Endothelial cell of umbilical vein (primary cell): ENCODE results near the gene CDK6. TPM values are rescaled to one million over a fixed set of nuclear protein-coding genes. Genes with fewer than 3 reads are reported as not detected.

ENCODE experiments used
- BruUV-seq: library from RNA; stranded (reverse); fragments of 400-500 nt; replicated peaks from 2 replicates; lab custom pipeline; 2021; lab: Mats Ljungman, UMichigan
- CTCF ChIA-PET: fragments of 300-600, 350-600 bp; sonication (Branson Sonifier 250); formaldehyde crosslinking; loops from one replicate; lab custom pipeline; 2021; ENCODE audit warnings: antibody characterized with exemption, inconsistent platforms; lab: Charles Lee
- POLR2A ChIA-PET: fragments of 300-600, 350-600 bp; sonication (Branson Sonifier 250); formaldehyde crosslinking; loops from one replicate; lab custom pipeline; 2021; ENCODE audit warnings: antibody characterized with exemption, inconsistent platforms; lab: Charles Lee
- DNase-seq: peaks from one replicate; pipeline ENCODE4 v3.0.0-alpha.2; 2011; ENCODE audit warnings: low read depth, low spot score
- FAIRE-seq: peaks from 2 replicates; lab custom pipeline; 2011; peaks lifted over from hg19 to GRCh38; lab: Jason Lieb, UNC
- H2AFZ ChIP-seq: 2 replicates; pipeline ENCODE4 v1.6.0; 2012; ENCODE audit warnings: low read depth, low read length, control low read depth, inconsistent platforms
- H3K27ac ChIP-seq: 2 replicates; pipeline ENCODE4 v1.5.1; 2011; ENCODE audit warnings: low read depth, mild to moderate bottlenecking, control low read depth, low read length, moderate library complexity; ENCODE audit not compliant: insufficient read depth
- H3K27me3 ChIP-seq, 2 experiments: 2 replicates each; pipeline versions ENCODE4 v1.6.0 to v1.6.1; 2011; ENCODE audit warnings: low read length in 2 of 2, mixed read lengths in 1 of 2; ENCODE audit not compliant: control insufficient read depth in 2 of 2, insufficient read depth in 2 of 2
- H3K36me3 ChIP-seq, 2 experiments: 2 replicates in 1 of 2; 3 replicates in 1 of 2; pipeline ENCODE4 v1.5.1; 2011; ENCODE audit warnings: low read length in 2 of 2, mild to moderate bottlenecking in 1 of 2, moderate library complexity in 1 of 2; ENCODE audit not compliant: control insufficient read depth in 2 of 2, insufficient read depth in 2 of 2; ENCODE audit errors: extremely low read depth in 1 of 2
- H3K4me1 ChIP-seq: 3 replicates; pipeline ENCODE4 v1.5.1; 2011; ENCODE audit warnings: mild to moderate bottlenecking, low read length; ENCODE audit not compliant: control insufficient read depth, insufficient read depth; ENCODE audit errors: extremely low read depth
- H3K4me2 ChIP-seq: 2 replicates; pipeline ENCODE4 v1.6.1; 2011; ENCODE audit warnings: low read length, control low read depth, mixed read lengths; ENCODE audit not compliant: insufficient read depth
- H3K4me3 ChIP-seq, 3 experiments: fragments of 200-600 bp in 1 of 3; sonication (generic), shearing (Covaris generic) in 1 of 3; replicated peaks in 1 of 3; 2 replicates each; pipeline ENCODE4 v1.5.1; 2011 to 2016; ENCODE audit warnings: control low read depth in 3 of 3, low read length in 3 of 3, mild to moderate bottlenecking in 2 of 3, inconsistent platforms in 1 of 3, low read depth in 1 of 3, moderate library complexity in 1 of 3; ENCODE audit not compliant: insufficient read depth in 1 of 3
- H3K79me2 ChIP-seq: 2 replicates; pipeline ENCODE4 v1.6.0; 2012; ENCODE audit warnings: low read length, inconsistent platforms; ENCODE audit not compliant: control insufficient read depth, insufficient read depth
- H3K9ac ChIP-seq: replicated peaks from 2 replicates; pipeline ENCODE3; 2011; ENCODE audit warnings: low read length, control low read depth; ENCODE audit not compliant: insufficient read depth; ENCODE audit errors: extremely low read depth
- H3K9me1 ChIP-seq: replicated peaks from 3 replicates; pipeline ENCODE4 v1.6.0; 2011; ENCODE audit warnings: mild to moderate bottlenecking, low read length; ENCODE audit not compliant: control insufficient read depth, insufficient read depth; ENCODE audit errors: extremely low read depth
- H3K9me3 ChIP-seq: replicated peaks from 2 replicates; pipeline ENCODE4 v1.5.1; 2012; ENCODE audit warnings: low read length, inconsistent platforms; ENCODE audit not compliant: control insufficient read depth, insufficient read depth
- H4K20me1 ChIP-seq: replicated peaks from 2 replicates; pipeline ENCODE3; 2011; ENCODE audit warnings: mild to moderate bottlenecking, low read length; ENCODE audit not compliant: control insufficient read depth, insufficient read depth; ENCODE audit errors: extremely low read depth
- CTCF ChIP-seq, 2 donors: IDR thresholded peaks; 1 replicate in 1 of 2; 2 replicates in 1 of 2; pipeline ENCODE4 v1.5.1; 2011; ENCODE audit warnings: low read length in 2 of 2, mild to moderate bottlenecking in 2 of 2, moderate library complexity in 2 of 2, control low read depth in 1 of 2, inconsistent platforms in 1 of 2, low read depth in 1 of 2; ENCODE audit not compliant: insufficient read depth in 1 of 2; ENCODE audit errors: extremely low read depth in 1 of 2
- EZH2 ChIP-seq: IDR thresholded peaks from 2 replicates; pipeline ENCODE4 v1.6.1; 2012; ENCODE audit warnings: borderline replicate concordance, low read depth, mild to moderate bottlenecking, moderate library complexity, low read length, inconsistent platforms; ENCODE audit not compliant: severe bottlenecking
- FOS ChIP-seq: IDR thresholded peaks from 2 replicates; pipeline ENCODE4 v1.6.1; 2011; ENCODE audit warnings: mild to moderate bottlenecking, low read length, moderate library complexity, borderline replicate concordance; ENCODE audit not compliant: insufficient read depth
- GATA2 ChIP-seq: IDR thresholded peaks from 2 replicates; pipeline ENCODE4 v1.7.0; 2011; ENCODE audit warnings: low read depth, mild to moderate bottlenecking, moderate library complexity, mixed read lengths, low read length; ENCODE audit not compliant: insufficient read length, insufficient read depth
- JUN ChIP-seq: IDR thresholded peaks from 2 replicates; pipeline ENCODE4 v1.6.1; 2011; ENCODE audit warnings: borderline replicate concordance, low read depth; ENCODE audit not compliant: insufficient read length, insufficient read depth
- MAX ChIP-seq: IDR thresholded peaks from 2 replicates; pipeline ENCODE4 v1.6.1; 2011; ENCODE audit not compliant: insufficient read depth, insufficient read length
- MYC ChIP-seq: IDR thresholded peaks from one replicate; pipeline ENCODE4 v1.6.1; 2011; ENCODE audit warnings: mild to moderate bottlenecking, low read depth, low read length
- POLR2A ChIP-seq: IDR thresholded peaks from 2 replicates; pipeline ENCODE4 v1.6.1; 2012; ENCODE audit warnings: low read depth, mild to moderate bottlenecking, control low read depth, low read length
- POLR2AphosphoS5 ChIP-seq: IDR thresholded peaks from 2 replicates; pipeline ENCODE4 v1.6.1; 2012; ENCODE audit warnings: low read depth, mild to moderate bottlenecking, control low read depth, low read length, moderate library complexity; ENCODE audit not compliant: insufficient read depth
- dilution Hi-C: fragments of 300-500 bp; cut with MboI; formaldehyde crosslinking; loops from one replicate; pipeline ENCODE4 v1.15.0; 2019; ENCODE audit warnings: low sequenced_read_pairs; ENCODE audit not compliant: extremely low pct_ligation_motif_present
- intact Hi-C: fragments of 100-400 bp; cut with micrococcal nuclease; formaldehyde crosslinking; loops from one replicate; pipeline ENCODE4 v1.10.0; 2022
- polyA plus RNA-seq, 4 experiments: library from polyadenylated mRNA; depleted of rRNA in 3 of 4; stranded (reverse) in 3 of 4; unstranded in 1 of 4; fragments of >200 nt; gene quantifications; 2 replicates each; pipeline versions ENCODE4 v1.2.1 to v1.2.3, GENCODE V29; 2011 to 2012; ENCODE audit warnings: missing spikeins in 1 of 4
- total RNA-seq: library from RNA; stranded (reverse); gene quantifications from 2 replicates; pipeline ENCODE4 v1.2.3, GENCODE V29; 2021

CDK6 gene
- total and polyA plus RNA-seq, 2 donors (not counting 3 experiments of a cell fraction or from before 2014, with no cell fraction given): 6.0 to 28.2 TPM

GRCh38 chr7:92763636-92764423, 72.5 kb downstream of the CDK6 start:
- no peak for TF ChIP-seq GATA2
- Histone ChIP-seq H3K27ac (no peak overlapping the region), H3K9me1 (no peaks in the 10 kb centered on the region), H3K4me3 (no peak overlapping the region), H3K27me3 (no peaks in the 10 kb centered on the region), H3K9me3 (no peaks in the 10 kb centered on the region), H3K36me3 (no peaks in the 10 kb centered on the region), H3K4me2 (no peak overlapping the region), H3K9ac (no peak overlapping the region), H3K4me1 (peaks cover 17% of the 10 kb centered on the region), H3K79me2 (no peaks in the 10 kb centered on the region), H2AFZ (no peak overlapping the region), H4K20me1 (no peaks in the 10 kb centered on the region)
- POLR2A ChIA-PET: no interaction called here
- CTCF ChIA-PET: no interaction called here
- BruUV-seq: no TSS peak
- DNase-seq (peak; percentile 27), FAIRE-seq (peak; percentile 26)
- dilution Hi-C loops: no loop called here
- intact Hi-C loops: loop anchor here (2.0 kb wide), 1 partner anchor 17 kb away; no protein-coding TSS in a partner anchor

GRCh38 chr7:92762851-92763250, 73.5 kb downstream of the CDK6 start:
- Histone ChIP-seq H3K27me3 (no peaks in the 10 kb centered on the region), H4K20me1 (no peaks in the 10 kb centered on the region), H3K4me1 (peaks cover 17% of the 10 kb centered on the region), H2AFZ (no peak overlapping the region), H3K9me3 (no peaks in the 10 kb centered on the region), H3K27ac (no peak overlapping the region), H3K9ac (no peak overlapping the region), H3K79me2 (no peaks in the 10 kb centered on the region), H3K9me1 (no peaks in the 10 kb centered on the region), H3K4me2 (no peak overlapping the region), H3K4me3 (no peak overlapping the region), H3K36me3 (no peaks in the 10 kb centered on the region)
- intact Hi-C loops (no loop called here), dilution Hi-C loops (no loop called here)
- CTCF ChIA-PET: no interaction called here
- FAIRE-seq (no peak), DNase-seq (no peak)
- no TSS peak for BruUV-seq
- POLR2A ChIA-PET: no interaction called here
- TF ChIP-seq JUN: no peak
- no peak for TF ChIP-seq CTCF (IDR thresholded peaks at IDR 0.05; ENCODE audit: extremely low read depth in 1 of 2, insufficient read depth in 1 of 2, low read depth in 1 of 2, low read length in 2 of 2)
- no peak for TF ChIP-seq GATA2
- TF ChIP-seq MAX: no peak
- no peak for TF ChIP-seq MYC
- no peak for TF ChIP-seq POLR2AphosphoS5
- TF ChIP-seq FOS: no peak
- TF ChIP-seq POLR2A: no peak
- no peak for TF ChIP-seq EZH2
